ENCODE results near the gene BOD1L2.

The BOD1L2 gene

DNA sequence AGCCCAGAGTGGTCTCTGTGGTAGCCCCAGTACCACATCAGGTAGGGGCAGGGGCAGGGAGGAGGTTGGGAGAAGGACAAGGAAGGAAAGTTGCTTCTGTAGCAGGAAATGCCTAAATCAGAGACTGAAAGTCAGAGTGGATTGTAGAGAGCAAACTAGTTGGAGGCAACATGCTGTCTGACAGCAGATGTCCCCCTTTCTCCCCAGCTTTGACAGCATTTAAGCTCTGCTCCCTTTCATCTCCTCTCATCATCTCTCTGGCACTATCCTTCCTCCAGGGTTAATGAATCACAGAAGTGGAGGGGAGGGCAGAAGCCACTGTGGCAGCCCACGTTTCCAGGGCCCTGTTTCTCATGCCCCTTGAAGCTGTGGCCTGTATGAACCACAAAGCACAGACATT, 50.4 kb downstream of the BOD1L2 start:
- Histone ChIP-seq H3K27ac (replicated peaks) (no peak overlapping the region), H3K4me3 (replicated peaks; ENCODE audit: insufficient read depth, low read length) (no peak overlapping the region), H3K27me3 (ENCODE audit: insufficient read depth, poor library complexity, severe bottlenecking) (peaks cover 5% of the 10 kb centered on the region)
- DNase-seq (ENCODE audit: low read depth in 1 of 2, low spot score in 1 of 2): no peak
- TF ChIP-seq SPI1 (IDR thresholded peaks at IDR 0.05; ENCODE audit: borderline replicate concordance, low read depth): no peak
- TF ChIP-seq GABPA (IDR thresholded peaks at IDR 0.05; ENCODE audit: low read depth): no peak
- TF ChIP-seq, protein P1, sequence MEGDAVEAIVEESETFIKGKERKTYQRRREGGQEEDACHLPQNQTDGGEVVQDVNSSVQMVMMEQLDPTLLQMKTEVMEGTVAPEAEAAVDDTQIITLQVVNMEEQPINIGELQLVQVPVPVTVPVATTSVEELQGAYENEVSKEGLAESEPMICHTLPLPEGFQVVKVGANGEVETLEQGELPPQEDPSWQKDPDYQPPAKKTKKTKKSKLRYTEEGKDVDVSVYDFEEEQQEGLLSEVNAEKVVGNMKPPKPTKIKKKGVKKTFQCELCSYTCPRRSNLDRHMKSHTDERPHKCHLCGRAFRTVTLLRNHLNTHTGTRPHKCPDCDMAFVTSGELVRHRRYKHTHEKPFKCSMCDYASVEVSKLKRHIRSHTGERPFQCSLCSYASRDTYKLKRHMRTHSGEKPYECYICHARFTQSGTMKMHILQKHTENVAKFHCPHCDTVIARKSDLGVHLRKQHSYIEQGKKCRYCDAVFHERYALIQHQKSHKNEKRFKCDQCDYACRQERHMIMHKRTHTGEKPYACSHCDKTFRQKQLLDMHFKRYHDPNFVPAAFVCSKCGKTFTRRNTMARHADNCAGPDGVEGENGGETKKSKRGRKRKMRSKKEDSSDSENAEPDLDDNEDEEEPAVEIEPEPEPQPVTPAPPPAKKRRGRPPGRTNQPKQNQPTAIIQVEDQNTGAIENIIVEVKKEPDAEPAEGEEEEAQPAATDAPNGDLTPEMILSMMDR (IDR thresholded peaks at IDR 0.05; ENCODE audit: insufficient read depth, low read length): no peak

DNA sequence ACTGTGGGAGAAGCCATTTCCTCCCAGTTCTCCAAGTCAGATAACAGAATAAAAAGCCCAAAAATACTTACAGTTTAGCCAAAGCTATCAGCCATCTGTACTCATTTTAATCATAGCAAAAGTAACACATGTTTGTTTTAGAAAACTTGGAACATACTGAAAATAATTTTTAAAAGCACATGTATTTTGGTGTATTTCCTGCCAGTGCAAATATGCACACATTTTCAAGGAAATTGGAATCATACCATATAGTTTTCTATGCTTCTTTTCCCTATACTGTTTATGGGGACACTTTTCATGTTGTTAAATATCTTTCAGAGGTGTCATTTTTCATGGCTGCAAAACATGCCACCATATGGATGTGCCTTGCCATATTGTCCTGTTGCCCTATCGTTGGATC, 51.2 kb downstream of the BOD1L2 start:
- no peak overlapping the region for H3K4me3 ChIP-seq (replicated peaks; ENCODE audit: insufficient read depth, low read length)
- H3K27me3 ChIP-seq (ENCODE audit: insufficient read depth, poor library complexity, severe bottlenecking): peaks cover 2% of the 10 kb centered on the region
- DNase-seq (ENCODE audit: low read depth in 1 of 2, low spot score in 1 of 2): no peak
- no peak overlapping the region for H3K27ac ChIP-seq (replicated peaks)
- TF ChIP-seq POLR2AphosphoS5 (IDR thresholded peaks at IDR 0.05; ENCODE audit: low read depth): no peak
- no peak for TF ChIP-seq SPI1 (IDR thresholded peaks at IDR 0.05; ENCODE audit: borderline replicate concordance, low read depth)
- TF ChIP-seq, protein P1 (IDR thresholded peaks at IDR 0.05; ENCODE audit: insufficient read depth, low read length): no peak
- no peak for TF ChIP-seq GABPA (IDR thresholded peaks at IDR 0.05; ENCODE audit: low read depth)
- TF ChIP-seq, protein P2, sequence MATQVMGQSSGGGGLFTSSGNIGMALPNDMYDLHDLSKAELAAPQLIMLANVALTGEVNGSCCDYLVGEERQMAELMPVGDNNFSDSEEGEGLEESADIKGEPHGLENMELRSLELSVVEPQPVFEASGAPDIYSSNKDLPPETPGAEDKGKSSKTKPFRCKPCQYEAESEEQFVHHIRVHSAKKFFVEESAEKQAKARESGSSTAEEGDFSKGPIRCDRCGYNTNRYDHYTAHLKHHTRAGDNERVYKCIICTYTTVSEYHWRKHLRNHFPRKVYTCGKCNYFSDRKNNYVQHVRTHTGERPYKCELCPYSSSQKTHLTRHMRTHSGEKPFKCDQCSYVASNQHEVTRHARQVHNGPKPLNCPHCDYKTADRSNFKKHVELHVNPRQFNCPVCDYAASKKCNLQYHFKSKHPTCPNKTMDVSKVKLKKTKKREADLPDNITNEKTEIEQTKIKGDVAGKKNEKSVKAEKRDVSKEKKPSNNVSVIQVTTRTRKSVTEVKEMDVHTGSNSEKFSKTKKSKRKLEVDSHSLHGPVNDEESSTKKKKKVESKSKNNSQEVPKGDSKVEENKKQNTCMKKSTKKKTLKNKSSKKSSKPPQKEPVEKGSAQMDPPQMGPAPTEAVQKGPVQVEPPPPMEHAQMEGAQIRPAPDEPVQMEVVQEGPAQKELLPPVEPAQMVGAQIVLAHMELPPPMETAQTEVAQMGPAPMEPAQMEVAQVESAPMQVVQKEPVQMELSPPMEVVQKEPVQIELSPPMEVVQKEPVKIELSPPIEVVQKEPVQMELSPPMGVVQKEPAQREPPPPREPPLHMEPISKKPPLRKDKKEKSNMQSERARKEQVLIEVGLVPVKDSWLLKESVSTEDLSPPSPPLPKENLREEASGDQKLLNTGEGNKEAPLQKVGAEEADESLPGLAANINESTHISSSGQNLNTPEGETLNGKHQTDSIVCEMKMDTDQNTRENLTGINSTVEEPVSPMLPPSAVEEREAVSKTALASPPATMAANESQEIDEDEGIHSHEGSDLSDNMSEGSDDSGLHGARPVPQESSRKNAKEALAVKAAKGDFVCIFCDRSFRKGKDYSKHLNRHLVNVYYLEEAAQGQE (IDR thresholded peaks at IDR 0.05; ENCODE audit: insufficient replicate concordance, low read depth): no peak

Measured in HL-60 (cell line).